SK-N-MC (cell line): ENCODE data around the gene CTSS.

ENCODE experiments used
- DNase-seq: peaks from one replicate; pipeline ENCODE4 v3.0.0-alpha.2; 2011; ENCODE audit warnings: low read depth, low spot score
- H3K27ac ChIP-seq: fragments of 200-600 bp; sonication (generic); 2 replicates; pipeline ENCODE4 v1.5.1; 2016; ENCODE audit warnings: mixed run types
- H3K36me3 ChIP-seq: fragments of 200-600 bp; sonication (generic); 2 replicates; pipeline ENCODE4 v1.6.1; 2017; ENCODE audit warnings: antibody characterized with exemption, low read length, mixed read lengths; ENCODE audit not compliant: insufficient read depth
- H3K4me3 ChIP-seq: fragments of 200-600 bp; sonication (generic); 2 replicates; pipeline ENCODE4 v1.5.1; 2016
- H3K9ac ChIP-seq: fragments of 200-600 bp; sonication (generic); 2 replicates; pipeline ENCODE4 v1.8.0; 2017; ENCODE audit warnings: mixed run types, mixed read lengths; ENCODE audit not compliant: insufficient read length
- H3K9me3 ChIP-seq: fragments of 200-600 bp; sonication (generic); 2 replicates; pipeline ENCODE4 v1.6.1; 2017; ENCODE audit warnings: low read depth, mild to moderate bottlenecking, antibody characterized with exemption, low read length, moderate library complexity, mixed read lengths
- EZH2 ChIP-seq: fragments of 200-600 bp; sonication (generic); IDR thresholded peaks from one replicate; pipeline ENCODE4 v1.6.1; 2017; ENCODE audit warnings: antibody characterized with exemption
- FOXP2 ChIP-seq: optimal IDR thresholded peaks from 2 replicates; pipeline ENCODE3; 2011; ENCODE audit warnings: mild to moderate bottlenecking, moderate library complexity; ENCODE audit not compliant: insufficient read depth; ENCODE audit errors: extremely low read length, control extremely low read depth
- POLR2AphosphoS5 ChIP-seq: IDR thresholded peaks from 2 replicates; pipeline ENCODE4 v1.6.1; 2012; ENCODE audit warnings: mild to moderate bottlenecking, low read depth, low read length, borderline replicate concordance

The CTSS gene

GRCh38 chr1:150706091-150706490, 59.5 kb downstream of the CTSS start:
- no peak overlapping the region for H3K4me3 ChIP-seq

GRCh38 chr1:150703427-150703826, 62.2 kb downstream of the CTSS start:
- no peak overlapping the region for H3K9ac ChIP-seq
- H3K27ac ChIP-seq = no peak overlapping the region
- H3K36me3 ChIP-seq = no peaks in the 10 kb centered on the region
- no peak for TF ChIP-seq EZH2
- TF ChIP-seq FOXP2 = no peak
- TF ChIP-seq POLR2AphosphoS5 = no peak
- no peak for DNase-seq
- no peaks in the 10 kb centered on the region for H3K9me3 ChIP-seq
- H3K4me3 ChIP-seq = no peak overlapping the region

More at GRCh38 chr1:150706091-150706490, 59.5 kb downstream of the CTSS start:
- DNase-seq = no peak
- Histone ChIP-seq H3K9ac (no peak overlapping the region), H3K36me3 (no peaks in the 10 kb centered on the region), H3K27ac (no peak overlapping the region), H3K9me3 (no peaks in the 10 kb centered on the region)
- no peak for TF ChIP-seq EZH2
- no peak for TF ChIP-seq FOXP2
- TF ChIP-seq POLR2AphosphoS5 = no peak

GRCh38 chr1:150696995-150697927, 68.3 kb downstream of the CTSS start, which contains the start of gene GOLPH3L:
GOLPH3L (minus strand) TSS chr1:150697154; CDS start chr1:150694838, 2,316 bp downstream.
- Histone ChIP-seq H3K4me3 (peak within 1 kb of the TSS; percentile 93), H3K9me3 (no peaks in the 10 kb centered on the region), H3K27ac (0 out of 2 replicates have a peak within 1 kb of the TSS, but pooled peaks have one; percentile 14), H3K9ac (peak within 1 kb of the TSS; percentile 75), H3K36me3 (peaks cover 24% of the 10 kb centered on the region)
- peak; percentile 97 for DNase-seq
- TF ChIP-seq FOXP2 = no peak
- peak; percentile 91; the same call in 1 of the 2 replicates for TF ChIP-seq POLR2AphosphoS5

- no peak for DNase-seq
- Histone ChIP-seq H3K9ac (peak overlapping the region; percentile 75), H3K36me3 (peaks cover 30% of the 10 kb centered on the region), H3K27ac (no peak overlapping the region), H3K9me3 (no peaks in the 10 kb centered on the region), H3K4me3 (peak overlapping the region; percentile 93)
- TF ChIP-seq POLR2AphosphoS5 = no peak
- no peak for TF ChIP-seq FOXP2
- TF ChIP-seq EZH2 = no peak
Observed at GRCh38 chr1:150696590-150696989, 69.0 kb downstream of the CTSS start.

- Histone ChIP-seq H3K27ac (no peak overlapping the region), H3K36me3 (peaks cover 33% of the 10 kb centered on the region), H3K4me3 (peak overlapping the region; percentile 93), H3K9me3 (no peaks in the 10 kb centered on the region), H3K9ac (peak overlapping the region; percentile 75)
- no peak for TF ChIP-seq EZH2
- no peak for TF ChIP-seq POLR2AphosphoS5
- TF ChIP-seq FOXP2 = no peak
- DNase-seq = no peak
Observed at GRCh38 chr1:150696162-150696561, 69.4 kb downstream of the CTSS start.

- Histone ChIP-seq H3K9ac (no peak overlapping the region), H3K36me3 (peaks cover 33% of the 10 kb centered on the region), H3K9me3 (no peaks in the 10 kb centered on the region), H3K4me3 (peak overlapping the region; percentile 25; the same call in 1 of the 2 replicates), H3K27ac (no peak overlapping the region)
- TF ChIP-seq FOXP2 = no peak
- no peak for DNase-seq
Observed at GRCh38 chr1:150695561-150695960, 70.0 kb downstream of the CTSS start.

- peaks cover 46% of the 10 kb centered on the region for H3K36me3 ChIP-seq
- H3K27ac ChIP-seq = no peak overlapping the region
- no peak for TF ChIP-seq POLR2AphosphoS5
- TF ChIP-seq EZH2 = no peak
- TF ChIP-seq FOXP2 = no peak
- no peak overlapping the region for H3K4me3 ChIP-seq
- no peak overlapping the region for H3K9ac ChIP-seq
- no peaks in the 10 kb centered on the region for H3K9me3 ChIP-seq
- no peak for DNase-seq
Observed at GRCh38 chr1:150692720-150693119, 72.9 kb downstream of the CTSS start.

GRCh38 chr1:150688763-150689162, 76.8 kb downstream of the CTSS start:
- no peak for DNase-seq
- Histone ChIP-seq H3K27ac (no peak overlapping the region), H3K9ac (no peak overlapping the region), H3K4me3 (no peak overlapping the region), H3K36me3 (peaks cover 42% of the 10 kb centered on the region), H3K9me3 (no peaks in the 10 kb centered on the region)
- TF ChIP-seq EZH2 (no peak), POLR2AphosphoS5 (no peak), FOXP2 (no peak)

- no peak overlapping the region for H3K27ac ChIP-seq
- no peak for DNase-seq
Observed at GRCh38 chr1:150686275-150686674, 79.3 kb downstream of the CTSS start.

More at GRCh38 chr1:150686275-150686674, 79.3 kb downstream of the CTSS start:
- no peaks in the 10 kb centered on the region for H3K9me3 ChIP-seq
- TF ChIP-seq FOXP2 (no peak), EZH2 (no peak), POLR2AphosphoS5 (no peak)
- H3K36me3 ChIP-seq = peaks cover 21% of the 10 kb centered on the region
- H3K9ac ChIP-seq = no peak overlapping the region
- H3K4me3 ChIP-seq = no peak overlapping the region
